GM18858 (cell line): ENCODE data around the gene GNS.

Experiments
- ATAC-seq: cut with Tn5 transposase; IDR thresholded peaks from one replicate; pipeline ENCODE4 v1.9.1; 2021; ENCODE audit not compliant: unreplicated experiment

The GNS gene

GRCh38 chr12:64737539-64737938, 21.7 kb downstream of the GNS start:
- ATAC-seq, result no peak

DNA sequence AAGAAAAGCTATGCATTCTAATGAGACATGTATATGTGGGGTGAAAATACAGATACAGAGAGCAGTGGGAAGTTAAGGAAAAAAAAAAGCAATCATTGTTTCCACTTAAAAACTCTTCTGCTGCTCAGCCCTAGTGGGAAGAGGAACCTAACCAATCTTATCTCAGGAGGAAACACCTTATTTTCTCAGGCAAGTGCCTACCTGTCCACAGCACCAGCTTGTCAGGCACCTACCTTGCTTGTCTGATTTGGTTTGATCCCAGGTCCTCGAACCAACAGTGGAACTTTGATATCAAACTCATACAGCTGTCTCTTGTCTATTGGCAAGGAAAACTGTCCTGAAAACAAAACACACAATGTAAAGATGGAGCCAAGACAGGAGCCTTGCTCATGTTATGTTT, 22.4 kb downstream of the GNS start:
- ATAC-seq, result no peak

DNA sequence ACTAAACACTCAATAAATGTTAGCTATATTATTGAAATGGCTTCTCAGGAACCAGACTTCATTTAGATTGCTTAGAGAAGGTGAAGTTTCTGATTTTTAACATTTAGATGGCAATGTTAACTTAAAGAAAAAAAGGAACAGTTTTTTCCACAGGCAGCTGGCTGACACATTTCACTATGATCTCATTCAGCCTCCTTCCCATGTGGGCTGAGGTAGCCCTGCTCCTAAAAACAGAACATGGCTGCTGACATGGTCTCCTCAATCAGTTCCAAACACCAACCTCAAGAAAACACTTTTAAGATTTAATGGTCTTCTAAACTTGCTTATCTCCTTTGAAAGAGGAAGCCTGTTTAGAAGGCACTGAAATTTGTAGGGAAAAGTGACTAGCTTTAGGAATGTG, 23.8 kb downstream of the GNS start:
- no peak for ATAC-seq

DNA sequence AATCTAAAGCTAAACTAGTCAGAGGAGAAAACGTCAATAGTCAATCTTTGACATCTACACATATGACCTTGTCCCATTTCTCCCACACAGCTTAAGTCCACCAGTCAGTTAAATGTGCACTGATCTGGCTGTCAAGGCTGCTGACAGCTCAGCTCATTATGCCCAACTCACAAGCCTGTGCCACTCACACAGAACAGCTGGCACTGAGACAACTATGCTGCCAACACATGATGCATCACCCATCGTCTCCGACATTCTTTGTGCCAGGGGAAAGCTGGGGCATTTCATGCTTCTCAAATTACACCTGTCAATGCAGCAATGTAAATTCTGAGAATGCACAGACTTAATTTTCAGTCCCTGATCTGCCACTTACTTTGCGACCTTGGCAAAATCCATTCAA, 25.3 kb downstream of the GNS start:
- ATAC-seq, result no peak

GRCh38 chr12:64731683-64732082, 27.5 kb downstream of the GNS start:
- ATAC-seq, result no peak

DNA sequence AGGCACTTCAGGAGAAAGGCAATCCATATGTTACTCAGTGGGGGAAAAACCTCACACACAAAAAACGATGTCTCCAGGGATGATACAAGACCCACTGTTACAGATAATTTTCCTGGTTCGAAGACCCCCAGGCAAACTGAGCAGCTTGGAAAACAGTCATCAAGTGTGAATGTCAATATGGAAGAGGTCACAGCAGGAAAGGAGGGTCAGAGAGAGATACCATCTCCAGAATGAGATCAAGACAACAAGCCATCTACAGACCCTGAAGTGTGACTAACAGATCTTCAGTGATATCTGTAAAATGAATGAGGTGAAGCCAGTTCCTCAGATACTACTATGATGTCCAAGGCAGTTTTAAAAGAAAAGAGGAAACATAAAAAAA, 28.6 kb downstream of the GNS start:
- ATAC-seq, result no peak

GRCh38 chr12:64729909-64730587, 29.2 kb downstream of the GNS start:
- ATAC-seq, result no peak

- no peak for ATAC-seq
Observed at GRCh38 chr12:64724201-64724745, 34.9 kb downstream of the GNS start.

GRCh38 chr12:64723630-64724029, 35.6 kb downstream of the GNS start:
- no peak for ATAC-seq

DNA sequence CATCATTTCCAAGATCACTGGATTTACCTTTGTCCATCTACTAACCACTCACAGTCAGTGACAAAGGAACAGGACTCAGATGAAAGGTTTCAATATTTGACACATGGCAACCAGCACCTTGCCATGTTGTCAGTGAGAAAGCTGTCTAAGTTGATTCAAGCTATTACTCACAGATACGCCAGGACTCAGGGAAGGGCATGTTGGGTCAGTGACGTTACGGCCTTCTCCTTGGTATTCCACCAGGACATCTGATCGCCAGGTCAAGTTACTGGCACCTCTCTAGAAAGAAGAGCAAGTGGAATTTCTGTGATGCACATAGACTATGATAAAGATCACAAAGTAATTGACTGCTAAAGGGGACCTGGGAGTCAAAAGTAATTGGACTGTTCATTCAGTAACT, 36.4 kb downstream of the GNS start:
- ATAC-seq, result no peak

DNA sequence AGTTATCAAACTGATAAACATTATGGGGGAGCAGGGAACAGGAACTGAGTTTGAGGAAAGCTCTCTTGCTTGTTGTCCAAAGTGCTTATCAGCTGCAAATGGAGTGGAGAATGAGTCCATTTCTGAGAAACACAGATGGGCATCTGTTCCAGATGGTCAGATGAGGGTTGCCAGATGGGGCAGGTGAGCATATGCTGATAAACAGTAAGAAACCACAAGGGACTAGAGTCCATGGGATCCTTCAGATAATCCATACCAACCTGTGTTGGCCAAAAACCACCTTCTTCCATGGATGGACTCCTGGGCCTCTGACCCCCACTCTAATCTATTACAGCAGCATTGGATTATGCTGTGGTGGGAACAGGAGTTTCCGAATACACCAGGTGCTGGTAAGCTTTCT, 38.3 kb downstream of the GNS start:
- ATAC-seq, result no peak

DNA sequence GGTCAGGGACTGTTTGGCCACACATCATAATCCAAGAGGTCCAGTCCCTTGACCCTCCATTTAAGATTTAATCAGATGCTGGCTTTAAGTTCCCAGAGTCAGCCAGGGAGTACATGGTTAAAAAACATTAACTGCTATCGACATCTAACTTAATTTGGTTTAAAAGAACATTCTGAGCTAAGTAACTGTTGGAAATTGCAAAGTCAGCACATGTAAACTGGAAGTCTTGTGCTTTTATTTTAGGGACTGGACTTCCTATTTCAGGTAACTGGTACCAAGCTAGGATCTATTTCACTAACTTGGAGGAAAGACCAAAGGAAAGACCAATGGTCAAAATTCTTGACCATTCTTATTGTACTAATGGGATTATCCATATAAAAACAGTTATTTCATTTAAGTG, 40.6 kb downstream of the GNS start:
- no peak for ATAC-seq

GRCh38 chr12:64716839-64717455, 42.3 kb downstream of the GNS start:
- no peak for ATAC-seq

- ATAC-seq, result no peak
Observed at GRCh38 chr12:64716371-64716770, 42.8 kb downstream of the GNS start.

- ATAC-seq, result peak; percentile 79
Observed at GRCh38 chr12:64714551-64714968, 44.6 kb downstream of the GNS start.

- no peak for ATAC-seq
Observed at GRCh38 chr12:64713376-64713775, 45.8 kb downstream of the GNS start.

DNA sequence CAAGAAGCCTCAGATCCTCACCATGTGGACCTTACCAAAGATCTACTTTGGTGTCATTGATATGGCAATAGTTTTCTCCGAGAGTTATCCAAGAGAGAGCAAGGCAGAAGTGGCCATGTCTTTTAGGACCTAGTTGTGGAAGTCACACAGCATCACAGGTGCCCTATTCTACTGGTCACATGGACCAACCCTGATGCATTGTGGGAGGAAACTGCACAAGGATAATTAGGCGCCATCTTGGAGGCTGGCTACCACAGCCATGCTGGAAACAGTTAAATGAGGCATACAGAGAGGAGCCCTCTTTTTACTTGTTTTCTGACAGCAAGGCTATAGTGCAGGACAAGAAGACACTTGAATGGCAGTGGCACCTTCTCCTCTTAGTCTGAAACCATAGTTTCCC, 49.8 kb downstream of the GNS start:
- no peak for ATAC-seq

DNA sequence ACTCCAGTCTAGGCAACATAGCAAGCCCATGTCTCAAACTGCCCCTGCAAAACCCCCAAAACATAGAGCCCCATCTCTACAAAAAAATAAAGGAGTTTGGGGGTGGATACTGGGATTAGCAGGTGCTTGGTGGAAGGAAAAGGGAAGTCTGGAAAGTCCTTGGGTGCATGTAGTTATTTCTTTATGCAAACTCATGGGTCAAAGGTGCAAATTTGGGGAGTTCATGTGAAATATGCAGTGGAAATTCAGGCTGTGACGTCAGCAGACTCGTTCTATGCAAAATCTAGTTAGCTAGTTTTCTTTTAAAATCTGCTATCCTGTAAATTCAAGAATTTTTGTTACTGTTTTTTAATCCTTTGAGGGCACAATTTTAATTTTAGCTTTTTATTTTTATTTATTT, 51.3 kb downstream of the GNS start:
- ATAC-seq, result no peak

DNA sequence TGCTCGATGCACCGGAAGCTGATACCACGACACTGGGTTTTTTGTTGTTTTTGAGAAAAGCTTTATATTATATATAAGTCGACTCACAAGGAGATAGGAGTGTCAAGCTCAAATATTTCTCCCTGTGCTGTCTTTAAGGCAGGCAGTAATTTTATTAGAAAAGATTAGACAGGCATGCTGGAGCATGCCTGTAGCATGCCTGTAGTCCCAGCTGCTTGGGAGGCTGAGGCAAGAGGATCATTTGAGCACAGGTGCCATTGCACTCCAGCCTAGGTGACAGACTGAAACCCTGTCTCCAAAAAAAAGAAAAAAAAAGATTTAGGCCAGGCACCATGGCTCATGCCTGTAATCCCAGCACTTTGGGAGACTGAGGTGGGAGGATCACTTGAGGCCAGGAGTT, 51.8 kb downstream of the GNS start:
- no peak for ATAC-seq

GRCh38 chr12:64706857-64707256, 52.3 kb downstream of the GNS start:
- ATAC-seq, result no peak

GRCh38 chr12:64706306-64706705, 52.9 kb downstream of the GNS start:
- no peak for ATAC-seq

DNA sequence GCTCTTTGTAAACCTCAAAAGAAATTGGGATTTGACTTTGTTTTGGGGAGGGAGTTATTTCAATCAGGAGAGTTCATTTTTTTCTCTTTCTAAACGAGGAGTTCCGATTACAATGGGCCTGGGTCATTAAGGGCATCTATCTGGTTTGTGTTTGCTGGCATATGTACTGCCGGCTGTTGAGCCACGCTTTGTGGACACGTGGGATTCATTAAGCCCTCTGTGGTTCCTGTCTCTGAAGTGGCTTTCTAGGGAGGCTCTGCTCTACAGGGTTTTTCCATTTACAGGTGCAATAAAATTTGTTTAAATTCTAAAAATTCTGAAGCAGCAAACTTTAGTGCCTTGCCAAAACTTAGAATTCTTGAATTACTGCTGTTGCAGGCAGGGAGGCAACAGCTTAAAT, 57.9 kb downstream of the GNS start:
- no peak for ATAC-seq

GRCh38 chr12:64700532-64700931, 58.7 kb downstream of the GNS start:
- no peak for ATAC-seq
